ENCODE measurements around the gene CRYGN. TPM values are rescaled to one million over a fixed set of nuclear protein-coding genes. Genes with fewer than 3 reads are reported as not detected.

Gene CRYGN
- total and polyA plus RNA-seq, 5 donors from 2014 or later: 0.30 to 0.39 (median 0.38) TPM; not detected in 1

DNA sequence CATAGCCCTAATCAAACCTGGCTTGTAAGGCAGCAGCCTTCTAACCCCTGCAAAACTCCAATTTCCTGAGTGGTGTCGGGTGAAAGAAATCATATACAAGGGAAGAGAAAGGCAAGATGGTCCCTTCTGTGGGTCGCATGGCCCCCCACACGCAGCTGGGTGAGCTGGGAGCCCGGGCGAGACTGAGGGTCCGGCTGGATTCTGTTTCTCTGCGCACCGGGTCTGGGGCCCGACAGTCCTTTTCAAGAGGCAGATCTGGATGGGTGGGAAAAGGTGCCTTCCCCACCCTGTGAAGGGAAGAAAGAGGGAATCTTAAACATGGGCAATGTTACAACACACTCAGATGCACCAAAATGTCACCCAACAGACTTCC, 48.6 kb downstream of the CRYGN start:
- H3K9me3 Mint-ChIP-seq: no peaks in the 10 kb centered on the region
- no peak for ATAC-seq (ENCODE audit: low read depth in 2 of 2)
- H3K4me1 Mint-ChIP-seq: peaks cover 0 to 5% (median 0%) of the 10 kb centered on the region in 4 donors
- peaks cover 10% of the 10 kb centered on the region for H3K27me3 Mint-ChIP-seq
- no peak overlapping the region for H3K4me3 ChIP-seq (ENCODE audit: low read depth, low read length)
- H3K9me3 ChIP-seq (ENCODE audit: control insufficient read depth in 2 of 2, low read length in 2 of 2): no peaks in the 10 kb centered on the region
- H3K36me3 ChIP-seq (ENCODE audit: control insufficient read depth, insufficient read depth, low read length): no peaks in the 10 kb centered on the region
- H3K36me3 Mint-ChIP-seq: no peaks in the 10 kb centered on the region
- no peaks in the 10 kb centered on the region for H3K27me3 ChIP-seq (ENCODE audit: control insufficient read depth, insufficient read depth, low read length)
- no peak overlapping the region for H3K27ac Mint-ChIP-seq
- DNase-seq: no peak
- no peak overlapping the region for H3K27ac ChIP-seq (ENCODE audit: insufficient read depth, low read length, poor library complexity, severe bottlenecking)
- no peaks in the 10 kb centered on the region for H3K4me1 ChIP-seq (ENCODE audit: control insufficient read depth, insufficient read depth, low read length, poor library complexity, severe bottlenecking)
- no peak overlapping the region for H3K4me3 Mint-ChIP-seq

DNA sequence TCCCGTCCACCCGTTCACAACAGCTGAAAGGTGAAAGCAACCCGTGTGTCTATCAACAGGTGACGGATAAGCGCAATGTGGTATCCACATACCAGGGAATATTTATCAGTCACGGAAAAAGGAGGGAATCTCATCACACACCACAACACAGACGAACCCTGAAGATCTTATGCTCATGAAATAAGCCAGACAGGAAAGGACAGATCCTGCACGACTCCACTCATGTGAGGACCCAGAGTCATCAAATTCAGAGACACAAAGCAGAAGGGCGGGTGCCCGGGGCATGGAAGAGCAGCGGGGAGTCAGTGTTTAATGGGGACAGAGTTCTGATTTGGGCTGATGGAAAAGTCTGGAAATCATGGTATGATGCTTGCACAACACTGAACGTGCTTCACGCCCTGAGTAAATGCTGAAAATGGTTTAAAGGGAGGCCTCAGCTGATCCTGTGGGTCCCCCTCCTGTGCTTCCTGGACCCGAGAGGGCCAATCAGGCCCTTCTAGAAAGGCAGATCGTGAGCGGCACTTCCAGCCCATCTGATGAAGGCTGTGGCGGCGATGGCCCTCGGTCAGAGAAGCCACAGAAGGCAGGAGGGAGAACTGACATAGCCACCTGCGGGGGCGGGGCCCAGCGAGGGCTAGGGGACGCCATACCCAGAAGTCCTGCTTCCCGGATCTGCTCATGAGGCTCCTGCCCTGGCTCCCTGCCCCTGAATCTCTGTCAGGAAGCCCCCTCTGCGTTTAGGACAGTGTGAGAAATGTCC, 49.2 kb downstream of the CRYGN start:
- H3K27ac ChIP-seq (ENCODE audit: insufficient read depth, low read length, poor library complexity, severe bottlenecking): no peak overlapping the region
- no peaks in the 10 kb centered on the region for H3K27me3 ChIP-seq (ENCODE audit: control insufficient read depth, insufficient read depth, low read length)
- peak overlapping the region in 1 of 4 donors; percentile 5 for H3K4me3 Mint-ChIP-seq
- H3K4me1 ChIP-seq (ENCODE audit: control insufficient read depth, insufficient read depth, low read length, poor library complexity, severe bottlenecking): no peaks in the 10 kb centered on the region
- H3K9me3 Mint-ChIP-seq: no peaks in the 10 kb centered on the region
- H3K27me3 Mint-ChIP-seq: peaks cover 10% of the 10 kb centered on the region
- H3K36me3 ChIP-seq (ENCODE audit: control insufficient read depth, insufficient read depth, low read length): no peaks in the 10 kb centered on the region
- no peak overlapping the region for H3K27ac Mint-ChIP-seq
- H3K4me1 Mint-ChIP-seq: peaks cover 0 to 5% (median 0%) of the 10 kb centered on the region in 4 donors
- no peaks in the 10 kb centered on the region for H3K36me3 Mint-ChIP-seq
- DNase-seq: no peak
- no peak overlapping the region for H3K4me3 ChIP-seq (ENCODE audit: low read depth, low read length)
- ATAC-seq (ENCODE audit: low read depth in 2 of 2): no peak
- no peaks in the 10 kb centered on the region for H3K9me3 ChIP-seq (ENCODE audit: control insufficient read depth in 2 of 2, low read length in 2 of 2)

DNA sequence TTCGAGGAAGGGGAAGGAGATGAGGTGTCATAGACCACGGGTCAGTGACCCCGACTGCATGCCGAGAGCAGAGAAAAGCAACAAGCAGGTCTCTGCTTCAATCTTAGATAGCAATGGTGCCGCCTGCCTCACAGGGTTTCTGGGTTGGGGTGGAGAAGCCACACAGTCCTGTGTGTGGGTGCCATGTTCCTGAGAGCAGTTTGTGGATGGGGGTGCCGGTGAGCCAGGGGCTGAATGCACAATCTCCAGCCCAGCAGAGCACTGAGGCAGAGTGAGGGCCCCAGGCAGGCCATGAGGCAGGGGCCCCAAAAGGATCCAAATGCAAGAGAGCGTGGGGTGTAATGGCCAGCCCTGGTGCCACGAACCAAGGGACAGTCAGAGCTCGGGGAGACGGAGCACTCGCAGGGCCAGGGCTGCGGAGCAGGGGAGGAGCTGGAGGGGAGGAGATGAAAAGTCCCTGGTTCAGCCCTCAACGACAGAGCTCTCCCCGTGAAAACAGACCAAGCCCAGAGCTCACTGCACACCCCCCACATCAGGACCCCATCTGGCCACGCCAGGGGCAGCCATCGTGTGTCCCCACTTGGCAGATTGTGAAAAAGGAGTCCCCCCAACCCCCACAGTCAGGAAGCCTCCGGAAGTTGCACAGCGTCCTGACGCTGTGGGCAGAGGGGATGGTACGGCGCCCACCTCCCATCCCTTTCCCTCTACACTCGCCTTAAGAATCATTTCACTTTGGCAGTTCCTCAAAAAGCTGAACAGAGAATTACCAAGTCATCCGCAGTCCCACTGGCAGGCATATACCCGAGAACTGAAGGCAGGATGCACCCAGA, 50.0 kb downstream of the CRYGN start:
- ATAC-seq (ENCODE audit: low read depth in 2 of 2): no peak
- H3K36me3 ChIP-seq (ENCODE audit: control insufficient read depth, insufficient read depth, low read length): no peaks in the 10 kb centered on the region
- no peak overlapping the region for H3K27ac ChIP-seq (ENCODE audit: insufficient read depth, low read length, poor library complexity, severe bottlenecking)
- Mint-ChIP-seq H3K4me1 (peaks cover 0 to 2% (median 0%) of the 10 kb centered on the region in 4 donors), H3K36me3 (no peaks in the 10 kb centered on the region), H3K27ac (no peak overlapping the region), H3K9me3 (no peaks in the 10 kb centered on the region), H3K27me3 (peaks cover 10% of the 10 kb centered on the region), H3K4me3 (no peak overlapping the region)
- H3K4me3 ChIP-seq (ENCODE audit: low read depth, low read length): no peak overlapping the region
- no peaks in the 10 kb centered on the region for H3K4me1 ChIP-seq (ENCODE audit: control insufficient read depth, insufficient read depth, low read length, poor library complexity, severe bottlenecking)
- no peaks in the 10 kb centered on the region for H3K27me3 ChIP-seq (ENCODE audit: control insufficient read depth, insufficient read depth, low read length)
- DNase-seq: no peak
- H3K9me3 ChIP-seq (ENCODE audit: control insufficient read depth in 2 of 2, low read length in 2 of 2): no peaks in the 10 kb centered on the region

DNA sequence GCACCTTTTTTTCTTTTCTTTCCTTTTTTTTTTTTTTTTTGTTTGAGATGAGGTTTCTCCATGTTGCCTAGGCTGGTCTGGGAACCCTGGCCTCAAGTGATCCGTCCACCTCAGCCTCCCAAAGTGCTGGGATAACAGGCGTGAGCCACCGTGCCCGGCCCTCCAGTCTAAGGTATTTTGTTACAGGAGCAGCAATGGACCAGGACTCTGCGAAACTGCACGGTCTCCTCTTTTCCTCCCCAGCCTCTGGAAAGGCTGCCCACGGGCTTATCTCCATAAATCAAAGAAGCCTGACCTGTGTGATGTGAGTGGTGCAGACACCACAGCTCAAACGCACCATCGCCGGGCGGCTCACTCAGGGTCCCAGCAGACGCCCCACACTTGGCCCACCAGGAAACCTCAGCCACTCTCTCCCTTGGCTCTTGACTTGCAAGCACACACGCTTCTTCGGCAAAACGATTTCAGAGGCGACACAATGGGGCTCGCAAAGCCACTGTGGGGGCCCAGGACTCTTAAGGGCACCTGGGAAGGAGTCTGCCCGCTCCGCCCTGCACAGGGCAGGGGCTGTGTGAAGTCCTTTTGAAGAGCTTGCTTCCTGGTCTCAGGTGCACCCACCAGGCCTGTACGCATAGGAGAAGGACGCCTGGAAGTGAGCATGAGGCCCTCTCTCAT, 50.7 kb downstream of the CRYGN start:
- H3K27me3 ChIP-seq (ENCODE audit: control insufficient read depth, insufficient read depth, low read length): no peaks in the 10 kb centered on the region
- H3K9me3 Mint-ChIP-seq: no peaks in the 10 kb centered on the region
- DNase-seq: no peak
- no peaks in the 10 kb centered on the region for H3K4me1 ChIP-seq (ENCODE audit: control insufficient read depth, insufficient read depth, low read length, poor library complexity, severe bottlenecking)
- H3K4me3 Mint-ChIP-seq: no peak overlapping the region
- H3K27ac ChIP-seq (ENCODE audit: insufficient read depth, low read length, poor library complexity, severe bottlenecking): no peak overlapping the region
- H3K27me3 Mint-ChIP-seq: peaks cover 15% of the 10 kb centered on the region
- no peaks in the 10 kb centered on the region for H3K9me3 ChIP-seq (ENCODE audit: control insufficient read depth in 2 of 2, low read length in 2 of 2)
- no peak overlapping the region for H3K27ac Mint-ChIP-seq
- no peaks in the 10 kb centered on the region for H3K36me3 ChIP-seq (ENCODE audit: control insufficient read depth, insufficient read depth, low read length)
- no peak for ATAC-seq (ENCODE audit: low read depth in 2 of 2)
- H3K4me3 ChIP-seq (ENCODE audit: low read depth, low read length): no peak overlapping the region
- H3K4me1 Mint-ChIP-seq: peaks cover 0 to 2% (median 0%) of the 10 kb centered on the region in 4 donors
- H3K36me3 Mint-ChIP-seq: peaks cover 2% of the 10 kb centered on the region

DNA sequence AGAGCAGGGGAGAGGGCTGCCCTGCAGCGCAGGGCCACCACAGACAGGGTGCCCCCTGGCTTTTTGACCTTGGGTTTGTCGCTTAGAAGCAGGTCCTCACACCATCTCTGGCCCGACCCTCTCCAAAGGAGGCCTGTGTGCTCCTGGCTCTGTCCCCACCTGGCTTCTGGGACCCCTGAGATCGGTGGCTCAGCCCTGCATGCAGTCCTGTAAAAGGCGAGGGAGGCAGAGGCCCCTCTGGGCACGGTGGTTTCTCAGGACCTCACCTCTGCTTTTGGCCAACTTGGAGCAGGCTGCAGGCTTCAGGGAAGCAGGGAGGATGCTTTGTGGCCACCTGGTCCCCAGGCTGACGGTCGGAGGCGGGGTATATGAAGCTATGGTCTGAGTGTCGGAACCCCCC, 51.5 kb downstream of the CRYGN start:
- peaks cover 5% of the 10 kb centered on the region for H3K36me3 Mint-ChIP-seq
- H3K4me3 Mint-ChIP-seq: no peak overlapping the region
- DNase-seq (no peak), ATAC-seq (ENCODE audit: low read depth in 2 of 2) (no peak)
- Histone ChIP-seq H3K9me3 (ENCODE audit: control insufficient read depth in 2 of 2, low read length in 2 of 2) (no peaks in the 10 kb centered on the region), H3K27ac (ENCODE audit: insufficient read depth, low read length, poor library complexity, severe bottlenecking) (no peak overlapping the region), H3K27me3 (ENCODE audit: control insufficient read depth, insufficient read depth, low read length) (peaks cover 4% of the 10 kb centered on the region), H3K36me3 (ENCODE audit: control insufficient read depth, insufficient read depth, low read length) (no peaks in the 10 kb centered on the region), H3K4me3 (ENCODE audit: low read depth, low read length) (no peak overlapping the region), H3K4me1 (ENCODE audit: control insufficient read depth, insufficient read depth, low read length, poor library complexity, severe bottlenecking) (no peaks in the 10 kb centered on the region)
- H3K27me3 Mint-ChIP-seq: peaks cover 21% of the 10 kb centered on the region
- peaks cover 0 to 2% (median 0%) of the 10 kb centered on the region in 4 donors for H3K4me1 Mint-ChIP-seq
- no peak overlapping the region for H3K27ac Mint-ChIP-seq
- H3K9me3 Mint-ChIP-seq: no peaks in the 10 kb centered on the region

DNA sequence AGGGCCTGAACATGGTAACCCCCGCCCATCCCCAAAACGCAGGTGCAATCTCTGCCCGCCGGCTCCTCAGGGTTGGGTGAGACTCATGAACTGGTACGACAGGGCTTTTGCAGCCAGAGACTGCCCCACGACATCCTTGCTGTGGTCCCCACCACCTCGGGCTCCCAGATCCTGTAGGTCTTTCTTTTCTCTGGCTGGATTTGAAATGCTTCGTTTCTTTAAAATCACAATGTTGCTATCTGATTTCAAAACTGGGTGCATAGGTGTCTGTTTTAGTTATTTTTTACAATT, 52.0 kb downstream of the CRYGN start:
- H3K4me1 Mint-ChIP-seq: peaks cover 0 to 2% (median 0%) of the 10 kb centered on the region in 4 donors
- ATAC-seq (ENCODE audit: low read depth in 2 of 2) (no peak), DNase-seq (no peak)
- H3K27ac ChIP-seq (ENCODE audit: insufficient read depth, low read length, poor library complexity, severe bottlenecking): no peak overlapping the region
- H3K27me3 ChIP-seq (ENCODE audit: control insufficient read depth, insufficient read depth, low read length): peaks cover 4% of the 10 kb centered on the region
- H3K4me1 ChIP-seq (ENCODE audit: control insufficient read depth, insufficient read depth, low read length, poor library complexity, severe bottlenecking): no peaks in the 10 kb centered on the region
- H3K36me3 Mint-ChIP-seq: peaks cover 5% of the 10 kb centered on the region
- H3K9me3 Mint-ChIP-seq: no peaks in the 10 kb centered on the region
- no peaks in the 10 kb centered on the region for H3K36me3 ChIP-seq (ENCODE audit: control insufficient read depth, insufficient read depth, low read length)
- no peak overlapping the region for H3K4me3 ChIP-seq (ENCODE audit: low read depth, low read length)
- H3K27ac Mint-ChIP-seq: no peak overlapping the region
- H3K4me3 Mint-ChIP-seq: no peak overlapping the region
- no peaks in the 10 kb centered on the region for H3K9me3 ChIP-seq (ENCODE audit: control insufficient read depth in 2 of 2, low read length in 2 of 2)
- peaks cover 25% of the 10 kb centered on the region for H3K27me3 Mint-ChIP-seq

DNA sequence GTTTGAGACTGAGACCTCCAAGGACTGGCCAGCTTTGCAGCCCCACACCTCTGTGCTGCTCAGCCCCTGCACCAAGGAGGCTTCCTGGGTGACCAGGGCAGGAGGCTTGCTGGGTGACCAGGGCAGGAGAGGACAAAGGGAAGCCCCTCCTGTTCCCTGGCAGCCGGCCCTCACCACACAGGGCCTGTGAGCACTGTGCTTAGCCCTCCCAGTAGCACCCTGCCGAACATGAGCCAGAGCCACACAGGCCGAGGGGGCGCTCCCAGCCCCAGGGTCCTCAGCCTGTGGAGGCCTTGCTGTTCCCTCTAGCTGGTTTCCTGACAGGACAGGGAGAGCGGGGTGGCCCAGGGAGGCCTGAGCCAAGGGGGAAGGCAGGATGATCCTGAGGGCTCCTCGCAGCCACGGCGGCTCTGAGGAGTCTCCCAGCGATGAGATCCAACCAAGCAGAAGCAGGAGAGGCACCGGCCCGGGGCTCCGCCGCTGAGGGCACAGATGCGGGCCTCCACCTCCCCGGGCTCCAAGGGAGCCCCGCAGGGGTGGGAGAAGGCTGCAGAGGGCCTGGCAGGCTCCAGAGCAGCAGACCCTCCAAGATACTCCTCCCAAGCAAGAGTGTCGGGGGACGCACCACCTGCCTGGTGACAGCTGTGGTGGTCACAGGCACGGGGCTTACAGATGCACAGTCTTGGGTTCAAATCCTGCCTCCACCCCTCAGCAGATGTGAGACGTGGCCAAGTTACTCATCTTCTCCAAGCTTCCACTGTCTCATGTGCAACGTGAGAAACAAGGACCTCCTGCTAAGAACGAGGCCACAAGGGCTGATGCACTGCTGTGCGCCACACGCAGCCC, 52.6 kb downstream of the CRYGN start:
- ATAC-seq (ENCODE audit: low read depth in 2 of 2) (no peak), DNase-seq (no peak)
- peaks cover 0 to 7% (median 1%) of the 10 kb centered on the region in 4 donors for H3K4me1 Mint-ChIP-seq
- no peak overlapping the region for H3K4me3 ChIP-seq (ENCODE audit: low read depth, low read length)
- no peaks in the 10 kb centered on the region for H3K36me3 ChIP-seq (ENCODE audit: control insufficient read depth, insufficient read depth, low read length)
- no peak overlapping the region for H3K27ac Mint-ChIP-seq
- no peak overlapping the region for H3K27ac ChIP-seq (ENCODE audit: insufficient read depth, low read length, poor library complexity, severe bottlenecking)
- H3K4me1 ChIP-seq (ENCODE audit: control insufficient read depth, insufficient read depth, low read length, poor library complexity, severe bottlenecking): peaks cover 3% of the 10 kb centered on the region
- H3K27me3 ChIP-seq (ENCODE audit: control insufficient read depth, insufficient read depth, low read length): peaks cover 8% of the 10 kb centered on the region
- H3K9me3 ChIP-seq (ENCODE audit: control insufficient read depth in 2 of 2, low read length in 2 of 2): no peaks in the 10 kb centered on the region
- H3K36me3 Mint-ChIP-seq: peaks cover 5% of the 10 kb centered on the region
- peaks cover 28% of the 10 kb centered on the region for H3K27me3 Mint-ChIP-seq
- no peaks in the 10 kb centered on the region for H3K9me3 Mint-ChIP-seq
- no peak overlapping the region for H3K4me3 Mint-ChIP-seq

Measured in CD4-positive, CD25-positive, alpha-beta regulatory T cell (primary cell).